EH (cell line): Measurements from ENCODE around the gene HAVCR2.

Source experiments
- DNase-seq: peaks from one replicate; pipeline ENCODE4 v3.0.0-alpha.2; 2015; ENCODE audit warnings: low read depth

Gene HAVCR2

DNA sequence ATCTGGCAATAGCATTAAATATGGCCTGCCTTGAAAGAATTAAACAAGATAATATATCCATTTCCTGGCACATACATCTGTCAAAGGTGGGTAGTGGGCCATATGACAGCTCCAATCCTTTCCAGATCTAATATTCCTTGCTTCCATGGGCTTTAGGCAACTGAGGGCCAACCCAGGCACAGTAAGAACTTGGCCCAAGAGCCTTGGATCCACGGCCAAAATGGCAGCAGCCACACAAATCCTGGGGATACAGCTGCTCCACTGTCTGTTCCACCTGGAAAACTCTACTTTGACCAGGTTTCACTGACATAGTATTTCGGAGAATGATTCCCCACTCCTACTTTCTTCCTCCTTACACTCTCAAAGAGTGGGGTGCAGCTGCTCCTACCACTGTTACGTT is 63.2 kb downstream of the HAVCR2 start:
- no peak for DNase-seq

DNA sequence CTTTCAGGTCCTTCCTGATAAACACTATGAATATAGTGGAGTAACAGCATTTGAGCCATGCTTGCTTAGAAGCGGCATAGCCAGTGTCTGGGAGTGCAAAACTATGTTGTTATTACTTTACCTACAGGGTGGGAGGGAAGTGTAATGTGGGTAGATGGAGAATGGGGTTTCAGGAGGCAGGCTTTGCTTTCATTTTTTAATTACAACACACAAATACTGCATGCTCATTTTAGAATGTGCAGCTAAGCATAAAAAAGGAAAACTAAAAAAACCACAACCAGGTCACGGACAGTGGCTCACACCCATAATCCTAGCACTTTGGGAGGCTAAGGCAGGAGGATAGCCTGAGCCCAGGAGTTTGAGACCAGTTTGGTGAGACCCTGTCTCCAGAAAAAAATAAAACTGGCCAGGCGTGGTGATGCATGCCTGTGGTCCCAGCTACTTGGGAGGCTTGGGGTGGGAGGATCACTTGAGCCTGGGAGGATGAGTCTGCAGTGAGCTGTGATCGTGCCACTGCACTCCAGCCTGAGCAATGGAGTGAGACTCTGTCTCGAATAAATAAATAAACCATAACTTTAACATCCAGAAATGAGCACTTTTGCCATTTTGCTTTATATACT is 70.2 kb downstream of the HAVCR2 start:
- DNase-seq = no peak
